K562 (cell line): ENCODE data around the gene TEX14. TPM values are rescaled to one million over a fixed set of nuclear protein-coding genes. Genes with fewer than 3 reads are reported as not detected.

Experiments used
- BHLHE40 ChIP-seq: IDR thresholded peaks from 2 replicates; pipeline ENCODE4 v1.6.1; 2011; ENCODE audit warnings: low read length, improper control_type of control experiment
- CCAR2 ChIP-seq: fragments of 200-400 bp; formaldehyde crosslinking; IDR thresholded peaks from 2 replicates; pipeline ENCODE4 v1.6.1; 2017; ENCODE audit warnings: mild to moderate bottlenecking, low read depth, low read length
- ESRRA ChIP-seq: fragments of 450-650 bp; IDR thresholded peaks from 2 replicates; pipeline ENCODE4 v1.6.1; 2014; ENCODE audit warnings: low read depth, mild to moderate bottlenecking, moderate library complexity, borderline replicate concordance
- ETV5 ChIP-seq: sonication (generic); formaldehyde crosslinking; IDR thresholded peaks from 2 replicates; pipeline ENCODE4 v1.4.0; 2020; ENCODE audit warnings: low read depth, mild to moderate bottlenecking, missing genetic modification reagents
- HIVEP1 ChIP-seq: fragments of 250-450 bp; sonication (Bioruptor Pico); IDR thresholded peaks from 2 replicates; pipeline ENCODE4 v1.4.0; 2020; ENCODE audit warnings: mild to moderate bottlenecking
- MAFG ChIP-seq: fragments of 450-650 bp; conservative IDR thresholded peaks from 2 replicates; pipeline ENCODE4 v1.6.1; 2016; ENCODE audit warnings: missing genetic modification characterization, missing compliant biosample characterization
- MEF2A ChIP-seq: IDR thresholded peaks from 2 replicates; pipeline ENCODE4 v1.6.1; 2011; ENCODE audit warnings: low read depth, mild to moderate bottlenecking, low read length, moderate library complexity; ENCODE audit not compliant: control insufficient read depth
- PCBP1 ChIP-seq: fragments of 200-400 bp; formaldehyde crosslinking; IDR thresholded peaks from 2 replicates; pipeline ENCODE4 v1.6.1; 2018; ENCODE audit warnings: mild to moderate bottlenecking, low read depth, low read length; ENCODE audit not compliant: poor library complexity, severe bottlenecking
- RBM15 ChIP-seq: fragments of 200-400 bp; formaldehyde crosslinking; IDR thresholded peaks from 2 replicates; pipeline ENCODE4 v1.6.1; 2018; ENCODE audit warnings: mild to moderate bottlenecking, low read length, moderate library complexity; ENCODE audit not compliant: insufficient read depth
- TAF15 ChIP-seq: fragments of 200-400 bp; formaldehyde crosslinking; IDR thresholded peaks from 2 replicates; pipeline ENCODE4 v1.6.1; 2017; ENCODE audit warnings: mild to moderate bottlenecking, low read depth, low read length, moderate library complexity
- TOE1 ChIP-seq, 2 experiments: fragments of 450-650 bp in 1 of 2; sonication (generic) in 1 of 2; formaldehyde crosslinking in 1 of 2; IDR thresholded peaks; 2 replicates each; pipeline versions ENCODE4 v1.7.1 to v1.8.0; 2016 to 2022; ENCODE audit warnings: borderline replicate concordance in 2 of 2, mild to moderate bottlenecking in 2 of 2, antibody characterized with exemption in 1 of 2, inconsistent platforms in 1 of 2, low read depth in 1 of 2, missing genetic modification reagents in 1 of 2, moderate library complexity in 1 of 2
- ZNF134 ChIP-seq: fragments of 250-450 bp; sonication (Bioruptor Pico); conservative IDR thresholded peaks from 2 replicates; pipeline ENCODE4 v1.4.0; 2020
- ZNF217 ChIP-seq: sonication (generic); formaldehyde crosslinking; IDR thresholded peaks from 2 replicates; pipeline ENCODE4 v1.8.0; 2022; ENCODE audit warnings: mild to moderate bottlenecking, missing genetic modification reagents
- ZNF224 ChIP-seq: sonication (generic); formaldehyde crosslinking; IDR thresholded peaks from 2 replicates; pipeline ENCODE4 v1.8.0; 2022; ENCODE audit warnings: mild to moderate bottlenecking, missing genetic modification reagents
- ZNF347 ChIP-seq: fragments of 450-650 bp; formaldehyde crosslinking; IDR thresholded peaks from 2 replicates; pipeline ENCODE4 v1.4.0; 2020; ENCODE audit warnings: low read depth, mild to moderate bottlenecking, moderate library complexity
- polyA plus RNA-seq, 8 experiments: library from polyadenylated mRNA; depleted of rRNA in 4 of 8; stranded (reverse) in 5 of 8; unstranded in 3 of 8; fragments of >200 nt; fragmentation: Nextera tagmentation in 2 of 8; fragmentation: Illumina TruSeq in 1 of 8; extraction: Ambion mirVana in 2 of 8; extraction: Trizol in 1 of 8; gene quantifications; 2 replicates each; pipeline versions ENCODE4 v1.2.1 to v1.2.3, GENCODE V29; 2011 to 2014; ENCODE audit warnings: inconsistent platforms in 1 of 8, missing spikeins in 1 of 8
- total RNA-seq, 7 experiments: library from RNA; depleted of rRNA in 6 of 7; stranded (reverse); fragments of >200 nt in 6 of 7; fragmentation: Illumina TruSeq in 2 of 7; extraction: Trizol in 2 of 7; gene quantifications; 2 replicates each; pipeline versions ENCODE4 v1.2.1 to v1.2.3, GENCODE V29; 2011 to 2021; ENCODE audit warnings: low replicate concordance in 1 of 7
- TF ChIP-seq, protein P1 (sequence below), 2 experiments: fragments of 450-650 bp; formaldehyde crosslinking in 1 of 2; IDR thresholded peaks; 2 replicates each; pipeline versions ENCODE4 v1.4.0 to v1.6.1; 2014 to 2020; ENCODE audit warnings: mild to moderate bottlenecking in 2 of 2, borderline replicate concordance in 1 of 2, low read depth in 1 of 2
- TF ChIP-seq, protein P2 (sequence below): fragments of 450-650 bp; IDR thresholded peaks from 2 replicates; pipeline ENCODE4 v1.6.1; 2017; ENCODE audit warnings: mild to moderate bottlenecking, moderate library complexity

TEX14 gene
- total and polyA plus RNA-seq, 9 of the 15 experiments (the other 6 are each of a cell fraction or from before 2014, with no cell fraction given): 0.05 to 0.12 (median 0.09) TPM; not detected in 1

DNA sequence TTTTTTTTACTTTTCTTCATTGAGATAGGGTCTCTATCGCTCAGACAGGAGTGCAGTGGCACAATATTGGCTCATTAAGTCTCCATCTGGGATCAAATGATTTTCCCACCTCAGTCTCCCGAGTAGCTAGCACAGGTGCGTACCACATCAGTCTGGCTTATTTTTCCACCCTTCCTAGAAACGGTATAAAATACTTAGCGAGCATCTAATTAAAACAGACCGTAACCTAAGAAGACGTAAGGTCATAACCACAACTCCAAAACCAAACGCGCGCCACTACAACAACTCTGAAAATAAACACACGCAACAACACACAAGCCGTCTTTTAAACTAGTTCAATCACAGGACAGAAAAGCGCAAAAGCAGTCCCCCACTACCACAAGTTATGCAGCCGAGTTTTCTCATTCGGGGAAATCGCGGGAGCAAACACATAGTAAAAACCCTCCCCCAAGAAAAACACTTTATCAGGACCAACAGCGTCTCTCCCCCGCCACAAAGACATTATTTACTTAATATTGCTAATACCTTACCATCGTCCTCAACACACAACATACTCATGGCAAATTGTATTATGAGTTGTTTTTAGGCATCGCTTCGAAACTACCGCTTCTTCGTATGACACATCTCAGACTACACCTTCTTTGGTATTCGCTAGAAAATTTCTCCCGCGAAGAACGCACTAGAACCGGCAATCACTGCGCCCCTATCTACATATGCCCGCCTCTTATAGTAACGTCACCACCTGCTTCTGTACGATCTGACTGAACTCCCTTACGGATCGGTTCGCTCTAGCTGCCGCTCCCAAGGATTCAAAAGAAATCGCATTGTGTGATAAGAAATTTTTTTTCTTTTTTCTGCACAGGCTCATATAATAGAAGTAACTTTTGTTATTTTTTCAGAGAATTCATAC is 32.8 kb downstream of the TEX14 start (continued):
- TF ChIP-seq, protein P1, sequence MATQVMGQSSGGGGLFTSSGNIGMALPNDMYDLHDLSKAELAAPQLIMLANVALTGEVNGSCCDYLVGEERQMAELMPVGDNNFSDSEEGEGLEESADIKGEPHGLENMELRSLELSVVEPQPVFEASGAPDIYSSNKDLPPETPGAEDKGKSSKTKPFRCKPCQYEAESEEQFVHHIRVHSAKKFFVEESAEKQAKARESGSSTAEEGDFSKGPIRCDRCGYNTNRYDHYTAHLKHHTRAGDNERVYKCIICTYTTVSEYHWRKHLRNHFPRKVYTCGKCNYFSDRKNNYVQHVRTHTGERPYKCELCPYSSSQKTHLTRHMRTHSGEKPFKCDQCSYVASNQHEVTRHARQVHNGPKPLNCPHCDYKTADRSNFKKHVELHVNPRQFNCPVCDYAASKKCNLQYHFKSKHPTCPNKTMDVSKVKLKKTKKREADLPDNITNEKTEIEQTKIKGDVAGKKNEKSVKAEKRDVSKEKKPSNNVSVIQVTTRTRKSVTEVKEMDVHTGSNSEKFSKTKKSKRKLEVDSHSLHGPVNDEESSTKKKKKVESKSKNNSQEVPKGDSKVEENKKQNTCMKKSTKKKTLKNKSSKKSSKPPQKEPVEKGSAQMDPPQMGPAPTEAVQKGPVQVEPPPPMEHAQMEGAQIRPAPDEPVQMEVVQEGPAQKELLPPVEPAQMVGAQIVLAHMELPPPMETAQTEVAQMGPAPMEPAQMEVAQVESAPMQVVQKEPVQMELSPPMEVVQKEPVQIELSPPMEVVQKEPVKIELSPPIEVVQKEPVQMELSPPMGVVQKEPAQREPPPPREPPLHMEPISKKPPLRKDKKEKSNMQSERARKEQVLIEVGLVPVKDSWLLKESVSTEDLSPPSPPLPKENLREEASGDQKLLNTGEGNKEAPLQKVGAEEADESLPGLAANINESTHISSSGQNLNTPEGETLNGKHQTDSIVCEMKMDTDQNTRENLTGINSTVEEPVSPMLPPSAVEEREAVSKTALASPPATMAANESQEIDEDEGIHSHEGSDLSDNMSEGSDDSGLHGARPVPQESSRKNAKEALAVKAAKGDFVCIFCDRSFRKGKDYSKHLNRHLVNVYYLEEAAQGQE (IDR thresholded peaks at IDR 0.05; ENCODE audit: borderline replicate concordance): no peak
- TF ChIP-seq, protein P1 (CRISPR knock-in tag; IDR thresholded peaks at IDR 0.05; ENCODE audit: low read depth): peak; percentile 80
- no peak; the same call in 1 of the 2 replicates for TF ChIP-seq TAF15
- TF ChIP-seq ZNF224 (CRISPR knock-in tag): no peak
- peak; percentile 74 for TF ChIP-seq BHLHE40
- TF ChIP-seq, protein P2, sequence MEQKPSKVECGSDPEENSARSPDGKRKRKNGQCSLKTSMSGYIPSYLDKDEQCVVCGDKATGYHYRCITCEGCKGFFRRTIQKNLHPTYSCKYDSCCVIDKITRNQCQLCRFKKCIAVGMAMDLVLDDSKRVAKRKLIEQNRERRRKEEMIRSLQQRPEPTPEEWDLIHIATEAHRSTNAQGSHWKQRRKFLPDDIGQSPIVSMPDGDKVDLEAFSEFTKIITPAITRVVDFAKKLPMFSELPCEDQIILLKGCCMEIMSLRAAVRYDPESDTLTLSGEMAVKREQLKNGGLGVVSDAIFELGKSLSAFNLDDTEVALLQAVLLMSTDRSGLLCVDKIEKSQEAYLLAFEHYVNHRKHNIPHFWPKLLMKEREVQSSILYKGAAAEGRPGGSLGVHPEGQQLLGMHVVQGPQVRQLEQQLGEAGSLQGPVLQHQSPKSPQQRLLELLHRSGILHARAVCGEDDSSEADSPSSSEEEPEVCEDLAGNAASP: no peak
- TF ChIP-seq PCBP1: no peak
- TF ChIP-seq ZNF134: peak; percentile 80
- no peak for TF ChIP-seq MAFG (tag)
- no peak for TF ChIP-seq ZNF217 (CRISPR knock-in tag)
- peak; percentile 92 for TF ChIP-seq HIVEP1 (CRISPR knock-in tag)
- peak; percentile 86 for TF ChIP-seq MEF2A
- no peak for TF ChIP-seq RBM15
- TF ChIP-seq CCAR2: 0 out of 2 replicates have a peak, but pooled peaks have one; percentile 78
- TF ChIP-seq ESRRA: peak; percentile 81; the same call in 1 of the 2 replicates
- peak; percentile 49 for TF ChIP-seq ETV5 (CRISPR knock-in tag)
- TF ChIP-seq ZNF347 (CRISPR knock-in tag): peak; percentile 97
- peak; percentile 91 for TF ChIP-seq TOE1 (IDR thresholded peaks at IDR 0.05; ENCODE audit: borderline replicate concordance)
- peak; percentile 98; the same call in 1 of the 2 replicates for TF ChIP-seq TOE1 (CRISPR knock-in tag; IDR thresholded peaks at IDR 0.05; ENCODE audit: borderline replicate concordance, low read depth)
